Measurements from ENCODE around the gene IPCEF1. TPM values are rescaled to one million over a fixed set of nuclear protein-coding genes. Genes with fewer than 3 reads are reported as not detected.
"Not testable (repeated sequence)": the region's sequence is repeated elsewhere in the genome, so short reads cannot be mapped to it uniquely, and the experiment has no call there.

IPCEF1 gene
- total RNA-seq, 1 donor from 2014 or later, result 2.0 TPM

DNA sequence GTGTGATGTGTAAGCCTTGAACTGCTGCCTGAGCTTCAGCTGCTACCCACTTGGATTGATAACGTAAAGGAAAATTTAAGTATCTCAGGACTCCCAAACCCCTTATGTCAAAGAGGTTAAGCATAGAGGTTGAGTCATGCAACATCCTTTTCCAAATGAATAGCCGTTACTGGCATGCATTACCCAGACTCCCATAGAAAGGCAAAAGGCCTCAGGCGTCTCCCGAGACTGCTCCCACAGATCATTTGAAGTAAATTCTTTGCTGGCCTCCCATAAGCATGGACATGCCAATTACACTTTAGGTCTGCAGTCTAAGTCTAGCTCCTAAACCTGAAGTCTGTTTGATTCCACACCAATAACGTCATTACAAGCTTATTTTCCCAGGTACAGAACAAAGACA, 14.7 kb downstream of the IPCEF1 start:
- H3K4me1 ChIP-seq, result no peaks in the 10 kb centered on the region
- TF ChIP-seq POLR2AphosphoS5 (IDR thresholded peaks at IDR 0.05; ENCODE audit: insufficient read depth in 1 of 2, low read depth in 1 of 2) (no peak), CTCF (IDR thresholded peaks at IDR 0.05) (no peak), POLR2A (IDR thresholded peaks at IDR 0.05) (no peak)
- no peak overlapping the region for H3K4me3 ChIP-seq
- H3K36me3 ChIP-seq, result no peaks in the 10 kb centered on the region
- H3K27ac ChIP-seq, result no peak overlapping the region
- no peaks in the 10 kb centered on the region for H3K9me3 ChIP-seq
- intact Hi-C loops (cut with DNase I), result no loop called here
- DNase-seq (ENCODE audit: extremely low spot score in 2 of 2), result no peak
- H3K27me3 ChIP-seq, result no peaks in the 10 kb centered on the region

- Histone ChIP-seq H3K4me3 (no peak overlapping the region), H3K27me3 (no peaks in the 10 kb centered on the region), H3K27ac (no peak overlapping the region), H3K36me3 (no peaks in the 10 kb centered on the region), H3K9me3 (no peaks in the 10 kb centered on the region), H3K4me1 (no peaks in the 10 kb centered on the region)
- no peak for DNase-seq (ENCODE audit: extremely low spot score in 2 of 2)
- no peak for TF ChIP-seq POLR2AphosphoS5 (IDR thresholded peaks at IDR 0.05; ENCODE audit: insufficient read depth in 1 of 2, low read depth in 1 of 2)
- TF ChIP-seq POLR2A (IDR thresholded peaks at IDR 0.05), result no peak
- no peak for TF ChIP-seq CTCF (IDR thresholded peaks at IDR 0.05)
- intact Hi-C loops (cut with DNase I), result no loop called here
These were observed 15.3 kb downstream of the IPCEF1 start for GRCh38 chr6:154341336-154341735.

- Histone ChIP-seq H3K27ac (no peak overlapping the region), H3K27me3 (no peaks in the 10 kb centered on the region), H3K4me3 (no peak overlapping the region), H3K9me3 (no peaks in the 10 kb centered on the region), H3K4me1 (no peaks in the 10 kb centered on the region), H3K36me3 (no peaks in the 10 kb centered on the region)
- TF ChIP-seq CTCF (IDR thresholded peaks at IDR 0.05) (no peak), POLR2AphosphoS5 (IDR thresholded peaks at IDR 0.05; ENCODE audit: insufficient read depth in 1 of 2, low read depth in 1 of 2) (no peak), POLR2A (IDR thresholded peaks at IDR 0.05) (no peak)
- intact Hi-C loops (cut with DNase I), result no loop called here
- DNase-seq (ENCODE audit: extremely low spot score in 2 of 2), result no peak
These were observed 19.1 kb downstream of the IPCEF1 start for GRCh38 chr6:154337406-154338005.

DNA sequence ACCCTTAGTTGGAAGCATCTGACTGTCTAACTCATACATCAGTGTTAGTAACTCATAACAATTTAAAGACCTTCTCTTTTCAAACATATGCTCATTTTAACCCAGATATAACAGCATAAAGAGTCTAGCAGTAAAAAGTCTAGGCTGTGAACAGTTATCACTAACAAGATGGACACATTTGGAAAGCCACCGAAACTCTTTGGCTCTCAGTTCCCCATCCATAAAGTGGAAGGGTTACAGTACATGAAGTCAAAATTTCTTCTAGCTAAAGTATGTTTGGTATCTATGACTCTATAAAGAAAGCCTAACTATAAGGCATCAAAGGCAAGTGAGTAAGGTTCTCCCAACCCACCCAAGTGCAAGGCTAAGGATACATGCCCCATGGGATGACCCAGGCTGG, 22.5 kb downstream of the IPCEF1 start:
- not testable (repeated sequence) for H3K9me3 ChIP-seq, H3K27me3 ChIP-seq

GRCh38 chr6:154331750-154332149, 24.9 kb downstream of the IPCEF1 start:
- Histone ChIP-seq H3K36me3 (no peaks in the 10 kb centered on the region), H3K4me1 (no peaks in the 10 kb centered on the region), H3K9me3 (no peaks in the 10 kb centered on the region), H3K4me3 (no peak overlapping the region), H3K27me3 (no peaks in the 10 kb centered on the region), H3K27ac (no peak overlapping the region)
- no peak for TF ChIP-seq CTCF (IDR thresholded peaks at IDR 0.05)
- intact Hi-C loops (cut with DNase I), result no loop called here
- DNase-seq (ENCODE audit: extremely low spot score in 2 of 2), result no peak

More for the DNA sequence above, 22.5 kb downstream of the IPCEF1 start:
- H3K36me3 ChIP-seq; DNase-seq (ENCODE audit: extremely low spot score in 2 of 2); H3K4me3 ChIP-seq; H3K27ac ChIP-seq; intact Hi-C loops (cut with DNase I); H3K4me1 ChIP-seq: not testable (repeated sequence)
